Liver (tissue), 3 donors: ENCODE data around the gene SPATC1L.
"Not testable (repeated sequence)": the region's sequence is repeated elsewhere in the genome, so short reads cannot be mapped to it uniquely, and the experiment has no call there.

Source experiments
- EGR1 ChIP-seq, 2 donors: IDR thresholded peaks; 2 replicates each; pipeline ENCODE4 v1.6.1; 2016 to 2018; ENCODE audit warnings: antibody characterized with exemption in 2 of 2, low read depth in 2 of 2
- FOXA1 ChIP-seq: IDR thresholded peaks from 2 replicates; pipeline ENCODE4 v1.6.1; 2016; ENCODE audit warnings: antibody characterized with exemption
- GABPA ChIP-seq, 2 donors: IDR thresholded peaks in 1 of 2; conservative IDR thresholded peaks in 1 of 2; 2 replicates each; pipeline ENCODE4 v1.6.1; 2016; ENCODE audit warnings: antibody characterized with exemption in 2 of 2, mild to moderate bottlenecking in 1 of 2, moderate library complexity in 1 of 2
- HNF4A ChIP-seq, 2 donors: conservative IDR thresholded peaks; 2 replicates each; pipeline ENCODE4 v1.6.1; 2016; ENCODE audit warnings: antibody characterized with exemption in 2 of 2, mild to moderate bottlenecking in 2 of 2
- JUND ChIP-seq, 2 donors: IDR thresholded peaks; 2 replicates each; pipeline ENCODE4 v1.6.1; 2016; ENCODE audit warnings: antibody characterized with exemption in 2 of 2
- RAD21 ChIP-seq, 2 donors: IDR thresholded peaks; 2 replicates each; pipeline ENCODE4 v1.6.1; 2016; ENCODE audit warnings: antibody characterized with exemption in 2 of 2, mild to moderate bottlenecking in 2 of 2
- SP1 ChIP-seq: IDR thresholded peaks from 2 replicates; pipeline ENCODE4 v1.6.1; 2018; ENCODE audit warnings: antibody characterized with exemption, mild to moderate bottlenecking
- TAF1 ChIP-seq: conservative IDR thresholded peaks from 2 replicates; pipeline ENCODE4 v1.6.1; 2016; ENCODE audit warnings: antibody characterized with exemption, mild to moderate bottlenecking
- YY1 ChIP-seq: IDR thresholded peaks from 2 replicates; pipeline ENCODE4 v1.6.1; 2016; ENCODE audit warnings: antibody characterized with exemption, mild to moderate bottlenecking
- TF ChIP-seq, protein P1 (sequence below): fragments of 150-350 bp; IDR thresholded peaks from 2 replicates; pipeline ENCODE4 v1.5.1; 2017; ENCODE audit warnings: improper control_type of control experiment, low read depth, low read length; ENCODE audit not compliant: missing input control
- TF ChIP-seq, protein P2 (sequence below): IDR thresholded peaks from 2 replicates; pipeline ENCODE4 v1.6.1; 2016; ENCODE audit warnings: antibody characterized with exemption
- TF ChIP-seq, protein P3 (sequence below): IDR thresholded peaks from 2 replicates; pipeline ENCODE4 v1.6.1; 2016; ENCODE audit warnings: antibody characterized with exemption
- donor health status: healthy.
- donor health status: healthy.

DNA sequence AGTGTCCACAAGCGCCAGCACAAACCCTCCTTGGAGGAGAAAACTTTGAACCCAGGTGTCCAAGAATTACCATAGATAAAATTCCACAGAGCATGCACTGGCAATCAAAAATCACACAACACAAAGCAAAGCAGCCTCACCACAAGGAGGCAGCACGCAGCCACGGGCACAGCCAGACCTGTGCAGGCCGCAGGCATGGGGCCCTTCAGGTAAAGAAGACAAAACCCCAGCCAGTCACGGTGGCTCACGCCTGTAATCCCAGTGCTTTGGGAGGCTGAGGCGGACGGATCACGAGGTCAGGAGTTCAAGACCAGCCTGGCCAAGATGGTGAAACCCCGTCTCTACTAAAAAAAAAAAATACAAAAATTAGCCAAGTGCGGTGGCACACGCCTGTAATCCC lies 36.8 kb downstream of the SPATC1L start:
- TF ChIP-seq, protein P1, sequence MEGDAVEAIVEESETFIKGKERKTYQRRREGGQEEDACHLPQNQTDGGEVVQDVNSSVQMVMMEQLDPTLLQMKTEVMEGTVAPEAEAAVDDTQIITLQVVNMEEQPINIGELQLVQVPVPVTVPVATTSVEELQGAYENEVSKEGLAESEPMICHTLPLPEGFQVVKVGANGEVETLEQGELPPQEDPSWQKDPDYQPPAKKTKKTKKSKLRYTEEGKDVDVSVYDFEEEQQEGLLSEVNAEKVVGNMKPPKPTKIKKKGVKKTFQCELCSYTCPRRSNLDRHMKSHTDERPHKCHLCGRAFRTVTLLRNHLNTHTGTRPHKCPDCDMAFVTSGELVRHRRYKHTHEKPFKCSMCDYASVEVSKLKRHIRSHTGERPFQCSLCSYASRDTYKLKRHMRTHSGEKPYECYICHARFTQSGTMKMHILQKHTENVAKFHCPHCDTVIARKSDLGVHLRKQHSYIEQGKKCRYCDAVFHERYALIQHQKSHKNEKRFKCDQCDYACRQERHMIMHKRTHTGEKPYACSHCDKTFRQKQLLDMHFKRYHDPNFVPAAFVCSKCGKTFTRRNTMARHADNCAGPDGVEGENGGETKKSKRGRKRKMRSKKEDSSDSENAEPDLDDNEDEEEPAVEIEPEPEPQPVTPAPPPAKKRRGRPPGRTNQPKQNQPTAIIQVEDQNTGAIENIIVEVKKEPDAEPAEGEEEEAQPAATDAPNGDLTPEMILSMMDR: peak; percentile 25
- TF ChIP-seq, protein P2, sequence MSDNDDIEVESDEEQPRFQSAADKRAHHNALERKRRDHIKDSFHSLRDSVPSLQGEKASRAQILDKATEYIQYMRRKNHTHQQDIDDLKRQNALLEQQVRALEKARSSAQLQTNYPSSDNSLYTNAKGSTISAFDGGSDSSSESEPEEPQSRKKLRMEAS: not testable (repeated sequence)
- TF ChIP-seq EGR1 (IDR thresholded peaks at IDR 0.05; ENCODE audit: low read depth in 2 of 2); SP1; FOXA1; JUND (IDR thresholded peaks at IDR 0.05); TAF1; GABPA (IDR thresholded peaks at IDR 0.05 in 1 of 2, conservative IDR thresholded peaks at IDR 0.05 in 1 of 2); HNF4A (conservative IDR thresholded peaks at IDR 0.05); YY1: not testable (repeated sequence)
- TF ChIP-seq RAD21 (IDR thresholded peaks at IDR 0.05): peak; percentile 46 to 62
- TF ChIP-seq, protein P3, sequence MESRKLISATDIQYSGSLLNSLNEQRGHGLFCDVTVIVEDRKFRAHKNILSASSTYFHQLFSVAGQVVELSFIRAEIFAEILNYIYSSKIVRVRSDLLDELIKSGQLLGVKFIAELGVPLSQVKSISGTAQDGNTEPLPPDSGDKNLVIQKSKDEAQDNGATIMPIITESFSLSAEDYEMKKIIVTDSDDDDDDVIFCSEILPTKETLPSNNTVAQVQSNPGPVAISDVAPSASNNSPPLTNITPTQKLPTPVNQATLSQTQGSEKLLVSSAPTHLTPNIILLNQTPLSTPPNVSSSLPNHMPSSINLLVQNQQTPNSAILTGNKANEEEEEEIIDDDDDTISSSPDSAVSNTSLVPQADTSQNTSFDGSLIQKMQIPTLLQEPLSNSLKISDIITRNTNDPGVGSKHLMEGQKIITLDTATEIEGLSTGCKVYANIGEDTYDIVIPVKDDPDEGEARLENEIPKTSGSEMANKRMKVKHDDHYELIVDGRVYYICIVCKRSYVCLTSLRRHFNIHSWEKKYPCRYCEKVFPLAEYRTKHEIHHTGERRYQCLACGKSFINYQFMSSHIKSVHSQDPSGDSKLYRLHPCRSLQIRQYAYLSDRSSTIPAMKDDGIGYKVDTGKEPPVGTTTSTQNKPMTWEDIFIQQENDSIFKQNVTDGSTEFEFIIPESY: not testable (repeated sequence)
